ENCODE data around the gene LPP.

DNA sequence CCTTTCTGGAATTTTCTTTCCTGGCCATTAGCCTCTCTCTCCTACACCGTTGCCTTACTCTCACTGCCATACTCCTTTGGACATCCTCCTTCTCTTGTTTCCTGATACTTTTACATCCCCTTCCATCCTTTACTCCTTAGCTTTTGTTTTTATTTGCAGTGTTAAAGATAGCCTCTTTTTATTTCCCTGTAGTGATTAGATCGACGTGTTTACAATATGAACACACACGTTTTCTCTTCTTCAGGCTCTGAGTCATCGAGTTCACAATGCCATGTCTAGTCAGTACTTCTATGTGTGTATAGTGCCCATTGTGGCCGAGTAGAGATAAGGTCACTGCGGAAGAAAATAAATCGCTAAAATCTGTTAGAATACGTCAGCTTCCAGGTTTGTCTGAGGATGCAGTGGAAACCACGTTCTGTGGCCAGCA lies 208.5 kb downstream of the LPP start:
- TF ChIP-seq GATA2 (IDR thresholded peaks at IDR 0.05; ENCODE audit: low read depth, low read length) (no peak), GATA3 (IDR thresholded peaks at IDR 0.05; ENCODE audit: low read depth, low read length) (no peak)

Data from SH-SY5Y (cell line).